Measurements from ENCODE around the gene SMAGP.

Gene SMAGP

DNA sequence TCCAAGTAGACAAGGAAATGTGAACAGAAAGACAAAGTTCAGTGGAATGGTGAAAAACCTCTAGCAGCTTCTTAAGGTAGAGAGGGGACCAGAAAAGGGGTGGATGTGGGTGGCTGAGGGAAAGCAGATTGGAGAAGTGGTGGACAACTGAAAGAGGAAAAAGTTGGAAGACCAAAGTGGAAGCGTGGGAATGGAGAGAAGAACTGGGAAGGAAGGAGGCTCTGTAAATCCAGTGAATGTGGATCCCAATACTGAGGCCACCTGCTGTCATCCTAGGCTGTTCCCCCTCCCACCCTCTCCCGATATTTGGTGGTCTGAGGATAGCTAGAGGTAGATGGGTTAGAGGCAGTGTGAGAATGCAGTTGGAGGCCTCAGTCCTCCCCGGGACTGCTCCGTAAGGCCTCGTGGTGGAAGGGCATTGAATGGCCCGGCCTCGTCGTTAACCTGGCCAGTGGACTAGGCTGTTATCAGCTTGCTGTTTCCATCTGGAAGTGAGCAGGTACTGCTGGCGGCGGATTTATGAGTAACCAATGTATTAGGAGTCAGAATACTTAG is 51.5 kb downstream of the SMAGP start:
- Histone ChIP-seq H3K27me3 (ENCODE audit: control insufficient read depth, insufficient read depth, low read length) (no peaks in the 10 kb centered on the region), H3K4me1 (ENCODE audit: control insufficient read depth, low read depth, low read length) (peaks cover 15% of the 10 kb centered on the region), H3K4me3 (ENCODE audit: low read length) (peak overlapping the region; percentile 82), H3K9me3 (ENCODE audit: control insufficient read depth, low read depth, low read length) (no peaks in the 10 kb centered on the region), H3K36me3 (ENCODE audit: control insufficient read depth, low read depth, low read length) (no peaks in the 10 kb centered on the region), H3K9ac (ENCODE audit: low read length) (peak overlapping the region; percentile 79), H3K27ac (ENCODE audit: low read length) (peak overlapping the region; percentile 63)

- H3K27me3 ChIP-seq (ENCODE audit: control insufficient read depth, insufficient read depth, low read length) = no peaks in the 10 kb centered on the region
- no peaks in the 10 kb centered on the region for H3K36me3 ChIP-seq (ENCODE audit: control insufficient read depth, low read depth, low read length)
- peaks cover 15% of the 10 kb centered on the region for H3K4me1 ChIP-seq (ENCODE audit: control insufficient read depth, low read depth, low read length)
- no peaks in the 10 kb centered on the region for H3K9me3 ChIP-seq (ENCODE audit: control insufficient read depth, low read depth, low read length)
- peak within 1 kb of the TSS; percentile 79 for H3K9ac ChIP-seq (ENCODE audit: low read length)
- peak within 1 kb of the TSS; percentile 63 for H3K27ac ChIP-seq (ENCODE audit: low read length)
- peak within 1 kb of the TSS; percentile 82 for H3K4me3 ChIP-seq (ENCODE audit: low read length)
These were observed 52.1 kb downstream of the SMAGP start, which contains the start of gene POU6F1 for GRCh38 chr12:51217968-51218606. Gene POU6F1 (minus strand): TSS chr12:51218062. CDS start chr12:51206836, 11,226 bp downstream.

DNA sequence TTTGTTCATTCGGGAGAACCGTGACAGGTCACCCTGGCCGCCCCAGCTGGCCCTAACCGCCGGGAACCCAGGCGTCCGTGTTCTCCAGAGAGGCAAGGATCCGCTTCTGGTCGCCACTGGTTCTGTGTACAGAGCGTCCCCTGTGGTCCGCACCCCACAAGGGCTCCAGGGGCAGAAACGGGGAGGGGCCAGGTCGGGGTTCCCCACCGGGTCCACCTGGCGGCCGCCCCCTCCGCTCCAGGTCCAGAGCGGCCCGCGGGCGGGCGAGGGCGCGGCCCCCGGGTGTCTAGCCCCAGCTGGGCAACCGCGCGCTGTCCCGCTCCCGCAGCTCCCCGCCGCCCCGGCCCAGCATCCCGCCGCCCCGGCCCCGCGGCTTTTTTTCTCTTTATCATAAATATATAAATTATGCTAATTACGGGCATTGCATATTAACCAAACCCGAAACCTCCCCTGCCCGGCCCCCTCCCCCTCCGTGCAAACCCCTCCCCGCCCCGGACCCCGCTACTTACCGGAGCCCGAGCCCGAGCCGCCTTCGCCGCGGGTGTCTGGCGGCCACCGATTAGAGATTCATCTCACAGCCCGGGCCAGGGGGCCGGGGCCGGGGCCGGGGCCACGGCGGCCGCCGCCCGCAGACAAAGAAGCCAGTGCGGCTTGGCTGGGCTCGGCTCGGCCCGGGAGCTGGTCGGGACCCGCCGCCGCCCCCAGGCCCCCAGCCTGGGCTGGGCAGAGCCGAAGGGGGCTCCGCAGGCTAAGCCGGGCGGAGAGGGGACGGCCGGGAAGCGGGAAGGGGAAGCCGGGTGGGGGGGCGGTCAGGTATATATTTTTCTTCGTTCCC is 52.9 kb downstream of the SMAGP start:
- Histone ChIP-seq H3K9me3 (ENCODE audit: control insufficient read depth, low read depth, low read length) (no peaks in the 10 kb centered on the region), H3K4me1 (ENCODE audit: control insufficient read depth, low read depth, low read length) (peaks cover 15% of the 10 kb centered on the region), H3K36me3 (ENCODE audit: control insufficient read depth, low read depth, low read length) (no peaks in the 10 kb centered on the region), H3K9ac (ENCODE audit: low read length) (peak overlapping the region; percentile 79), H3K4me3 (ENCODE audit: low read length) (peak overlapping the region; percentile 82), H3K27me3 (ENCODE audit: control insufficient read depth, insufficient read depth, low read length) (no peaks in the 10 kb centered on the region), H3K27ac (ENCODE audit: low read length) (peak overlapping the region; percentile 63)

- H3K27me3 ChIP-seq (ENCODE audit: control insufficient read depth, insufficient read depth, low read length) = no peaks in the 10 kb centered on the region
- H3K9me3 ChIP-seq (ENCODE audit: control insufficient read depth, low read depth, low read length) = no peaks in the 10 kb centered on the region
- peaks cover 15% of the 10 kb centered on the region for H3K4me1 ChIP-seq (ENCODE audit: control insufficient read depth, low read depth, low read length)
- H3K27ac ChIP-seq (ENCODE audit: low read length) = no peak overlapping the region
- peak overlapping the region; percentile 82 for H3K4me3 ChIP-seq (ENCODE audit: low read length)
- H3K36me3 ChIP-seq (ENCODE audit: control insufficient read depth, low read depth, low read length) = no peaks in the 10 kb centered on the region
- H3K9ac ChIP-seq (ENCODE audit: low read length) = no peak overlapping the region
These were observed 53.6 kb downstream of the SMAGP start for GRCh38 chr12:51216642-51217041.

- Histone ChIP-seq H3K27me3 (ENCODE audit: control insufficient read depth, insufficient read depth, low read length) (no peaks in the 10 kb centered on the region), H3K4me3 (ENCODE audit: low read length) (no peak overlapping the region), H3K4me1 (ENCODE audit: control insufficient read depth, low read depth, low read length) (peaks cover 15% of the 10 kb centered on the region), H3K9me3 (ENCODE audit: control insufficient read depth, low read depth, low read length) (no peaks in the 10 kb centered on the region), H3K9ac (ENCODE audit: low read length) (no peak overlapping the region), H3K36me3 (ENCODE audit: control insufficient read depth, low read depth, low read length) (no peaks in the 10 kb centered on the region), H3K27ac (ENCODE audit: low read length) (no peak overlapping the region)
These were observed 55.3 kb downstream of the SMAGP start for GRCh38 chr12:51214895-51215294.

GRCh38 chr12:51210690-51211395 is 59.4 kb downstream of the SMAGP start:
- no peak overlapping the region for H3K4me3 ChIP-seq (ENCODE audit: low read length)

DNA sequence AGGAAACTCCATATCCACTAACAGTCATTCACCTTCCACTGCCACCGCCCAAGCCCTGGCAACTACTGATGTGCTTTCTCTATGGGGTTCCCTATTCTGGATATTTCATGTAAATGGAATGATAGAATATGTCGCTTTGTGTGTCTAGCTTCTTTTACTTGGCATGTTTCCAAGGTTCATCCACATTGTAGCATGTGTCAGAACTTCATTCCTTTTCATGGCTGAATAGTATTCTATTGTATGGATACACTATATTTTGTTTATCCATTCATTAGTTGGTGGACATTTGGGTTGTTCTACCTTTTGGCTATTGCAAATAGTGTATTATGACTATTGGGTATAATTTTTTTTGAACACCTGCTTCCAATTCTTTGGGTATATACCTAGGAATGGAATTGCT is 61.0 kb downstream of the SMAGP start:
- Histone ChIP-seq H3K4me1 (ENCODE audit: control insufficient read depth, low read depth, low read length) (no peaks in the 10 kb centered on the region), H3K9ac (ENCODE audit: low read length) (no peak overlapping the region), H3K27me3 (ENCODE audit: control insufficient read depth, insufficient read depth, low read length) (no peaks in the 10 kb centered on the region), H3K27ac (ENCODE audit: low read length) (no peak overlapping the region), H3K4me3 (ENCODE audit: low read length) (no peak overlapping the region), H3K9me3 (ENCODE audit: control insufficient read depth, low read depth, low read length) (no peaks in the 10 kb centered on the region), H3K36me3 (ENCODE audit: control insufficient read depth, low read depth, low read length) (no peaks in the 10 kb centered on the region)

More at GRCh38 chr12:51210690-51211395, 59.4 kb downstream of the SMAGP start:
- H3K27me3 ChIP-seq (ENCODE audit: control insufficient read depth, insufficient read depth, low read length) = no peaks in the 10 kb centered on the region
- no peak overlapping the region for H3K27ac ChIP-seq (ENCODE audit: low read length)
- no peaks in the 10 kb centered on the region for H3K9me3 ChIP-seq (ENCODE audit: control insufficient read depth, low read depth, low read length)
- H3K9ac ChIP-seq (ENCODE audit: low read length) = no peak overlapping the region
- no peaks in the 10 kb centered on the region for H3K36me3 ChIP-seq (ENCODE audit: control insufficient read depth, low read depth, low read length)
- H3K4me1 ChIP-seq (ENCODE audit: control insufficient read depth, low read depth, low read length) = no peaks in the 10 kb centered on the region

DNA sequence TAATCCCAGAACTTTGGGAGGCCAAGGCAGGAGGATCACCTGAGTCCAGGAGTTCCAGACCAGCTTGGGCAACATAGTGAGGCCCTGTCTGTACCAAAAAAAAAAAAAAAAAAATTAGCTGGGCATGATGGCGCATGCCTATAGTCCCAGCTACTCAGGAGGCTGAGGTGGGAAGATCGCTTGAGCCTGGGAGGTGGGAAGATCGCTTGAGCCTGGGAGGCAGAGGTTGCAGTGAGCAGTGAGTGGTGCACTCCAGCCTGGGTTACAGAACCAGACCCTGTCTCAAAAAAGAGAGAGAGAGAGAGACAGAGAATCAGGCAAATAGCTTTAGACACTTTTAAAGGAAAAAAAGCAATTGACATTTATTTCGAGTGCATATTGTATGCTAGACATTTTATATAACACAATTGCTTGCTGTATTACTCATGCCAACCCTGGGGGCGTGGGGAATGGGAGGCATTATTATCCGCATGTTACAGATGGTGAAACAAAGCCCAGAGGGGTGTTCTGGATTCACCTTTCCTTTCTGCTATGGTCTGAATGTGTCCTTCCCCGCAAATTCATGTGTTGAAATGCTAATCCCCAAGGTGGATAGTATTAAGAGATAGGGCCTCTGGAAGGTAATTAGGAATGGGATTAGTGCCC is 62.1 kb downstream of the SMAGP start:
- Histone ChIP-seq H3K27ac (ENCODE audit: low read length) (no peak overlapping the region), H3K36me3 (ENCODE audit: control insufficient read depth, low read depth, low read length) (no peaks in the 10 kb centered on the region), H3K9me3 (ENCODE audit: control insufficient read depth, low read depth, low read length) (no peaks in the 10 kb centered on the region), H3K27me3 (ENCODE audit: control insufficient read depth, insufficient read depth, low read length) (no peaks in the 10 kb centered on the region), H3K9ac (ENCODE audit: low read length) (no peak overlapping the region), H3K4me1 (ENCODE audit: control insufficient read depth, low read depth, low read length) (no peaks in the 10 kb centered on the region), H3K4me3 (ENCODE audit: low read length) (no peak overlapping the region)

- Histone ChIP-seq H3K27me3 (ENCODE audit: control insufficient read depth, insufficient read depth, low read length) (no peaks in the 10 kb centered on the region), H3K36me3 (ENCODE audit: control insufficient read depth, low read depth, low read length) (no peaks in the 10 kb centered on the region), H3K27ac (ENCODE audit: low read length) (no peak overlapping the region), H3K4me1 (ENCODE audit: control insufficient read depth, low read depth, low read length) (no peaks in the 10 kb centered on the region), H3K9ac (ENCODE audit: low read length) (no peak overlapping the region), H3K9me3 (ENCODE audit: control insufficient read depth, low read depth, low read length) (no peaks in the 10 kb centered on the region), H3K4me3 (ENCODE audit: low read length) (no peak overlapping the region)
These were observed 64.9 kb downstream of the SMAGP start for GRCh38 chr12:51205350-51205749.

DNA sequence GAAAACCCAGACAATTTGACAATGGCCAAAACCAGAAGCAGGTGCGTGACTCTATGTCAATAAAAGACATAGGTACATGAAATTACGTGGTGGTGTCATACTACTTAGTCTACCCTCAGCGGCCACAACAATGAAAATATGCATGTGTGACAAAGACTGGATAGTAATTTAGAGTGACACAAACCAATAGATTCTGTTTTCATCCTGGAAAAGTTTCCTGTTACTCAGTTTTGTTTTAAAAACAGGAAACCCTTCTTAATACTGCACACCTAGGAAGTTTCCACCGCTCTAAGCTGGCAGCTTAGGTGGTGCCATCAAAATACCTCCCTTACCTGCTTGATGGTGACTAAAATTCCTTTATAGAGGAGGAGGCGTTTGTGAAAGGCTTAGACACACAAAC is 67.5 kb downstream of the SMAGP start:
- Histone ChIP-seq H3K9me3 (ENCODE audit: control insufficient read depth, low read depth, low read length) (no peaks in the 10 kb centered on the region), H3K4me3 (ENCODE audit: low read length) (no peak overlapping the region), H3K27ac (ENCODE audit: low read length) (no peak overlapping the region), H3K9ac (ENCODE audit: low read length) (no peak overlapping the region), H3K4me1 (ENCODE audit: control insufficient read depth, low read depth, low read length) (no peaks in the 10 kb centered on the region), H3K36me3 (ENCODE audit: control insufficient read depth, low read depth, low read length) (no peaks in the 10 kb centered on the region), H3K27me3 (ENCODE audit: control insufficient read depth, insufficient read depth, low read length) (no peaks in the 10 kb centered on the region)

DNA sequence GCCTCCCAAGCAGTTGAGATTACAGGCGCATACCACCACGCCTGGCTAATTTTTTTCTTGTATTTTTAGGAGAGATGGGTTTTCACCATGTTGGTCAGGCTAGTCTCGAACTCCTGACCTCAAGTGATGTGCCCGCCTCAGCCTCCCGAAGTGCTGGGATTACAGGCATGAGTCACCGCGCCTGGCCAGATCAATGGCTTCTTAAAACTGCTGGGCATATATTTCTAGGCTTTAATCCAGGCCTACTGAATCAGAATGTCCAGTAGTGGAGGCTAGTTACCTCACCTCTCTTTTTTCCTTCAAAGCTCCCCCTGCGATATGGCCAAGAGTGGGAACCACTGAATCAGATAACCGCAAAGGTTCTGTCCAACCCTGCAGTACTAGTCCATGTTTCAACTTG is 69.4 kb downstream of the SMAGP start:
- H3K27me3 ChIP-seq (ENCODE audit: control insufficient read depth, insufficient read depth, low read length) = no peaks in the 10 kb centered on the region
- no peak overlapping the region for H3K4me3 ChIP-seq (ENCODE audit: low read length)
- no peak overlapping the region for H3K27ac ChIP-seq (ENCODE audit: low read length)
- H3K9ac ChIP-seq (ENCODE audit: low read length) = no peak overlapping the region
- no peaks in the 10 kb centered on the region for H3K4me1 ChIP-seq (ENCODE audit: control insufficient read depth, low read depth, low read length)
- H3K9me3 ChIP-seq (ENCODE audit: control insufficient read depth, low read depth, low read length) = no peaks in the 10 kb centered on the region
- no peaks in the 10 kb centered on the region for H3K36me3 ChIP-seq (ENCODE audit: control insufficient read depth, low read depth, low read length)
